ENCODE results near the gene AMIGO3.

GRCh38 chr3:49713336-49714105 is 6.0 kb downstream of the AMIGO3 start:
- no peak for TF ChIP-seq CTCF (conservative IDR thresholded peaks at IDR 0.05; ENCODE audit: low read depth in 2 of 2)
- no peak for TF ChIP-seq EZH2 (IDR thresholded peaks at IDR 0.05; ENCODE audit: low read depth, unreplicated experiment)
- no peak for TF ChIP-seq POLR2AphosphoS5 (IDR thresholded peaks at IDR 0.05; ENCODE audit: low read depth)
- TF ChIP-seq ZNF331 (CRISPR knock-in tag; IDR thresholded peaks at IDR 0.05; ENCODE audit: low read depth): no peak
- no peak for TF ChIP-seq REST (IDR thresholded peaks at IDR 0.05; ENCODE audit: unreplicated experiment)
- no peak for TF ChIP-seq CREB1 (CRISPR knock-in tag; IDR thresholded peaks at IDR 0.05; ENCODE audit: low read depth)
- TF ChIP-seq EZH2phosphoT487 (IDR thresholded peaks at IDR 0.05; ENCODE audit: unreplicated experiment): no peak
- no peak for TF ChIP-seq JUNB (IDR thresholded peaks at IDR 0.05; ENCODE audit: unreplicated experiment)
- no peak for TF ChIP-seq ETS1 (IDR thresholded peaks at IDR 0.05)
- no peak for TF ChIP-seq STAT1 (IDR thresholded peaks at IDR 0.05; ENCODE audit: unreplicated experiment)
- TF ChIP-seq ZNF114 (CRISPR knock-in tag; IDR thresholded peaks at IDR 0.05): no peak
